ENCODE results near the gene SP9.

SP9 gene

DNA sequence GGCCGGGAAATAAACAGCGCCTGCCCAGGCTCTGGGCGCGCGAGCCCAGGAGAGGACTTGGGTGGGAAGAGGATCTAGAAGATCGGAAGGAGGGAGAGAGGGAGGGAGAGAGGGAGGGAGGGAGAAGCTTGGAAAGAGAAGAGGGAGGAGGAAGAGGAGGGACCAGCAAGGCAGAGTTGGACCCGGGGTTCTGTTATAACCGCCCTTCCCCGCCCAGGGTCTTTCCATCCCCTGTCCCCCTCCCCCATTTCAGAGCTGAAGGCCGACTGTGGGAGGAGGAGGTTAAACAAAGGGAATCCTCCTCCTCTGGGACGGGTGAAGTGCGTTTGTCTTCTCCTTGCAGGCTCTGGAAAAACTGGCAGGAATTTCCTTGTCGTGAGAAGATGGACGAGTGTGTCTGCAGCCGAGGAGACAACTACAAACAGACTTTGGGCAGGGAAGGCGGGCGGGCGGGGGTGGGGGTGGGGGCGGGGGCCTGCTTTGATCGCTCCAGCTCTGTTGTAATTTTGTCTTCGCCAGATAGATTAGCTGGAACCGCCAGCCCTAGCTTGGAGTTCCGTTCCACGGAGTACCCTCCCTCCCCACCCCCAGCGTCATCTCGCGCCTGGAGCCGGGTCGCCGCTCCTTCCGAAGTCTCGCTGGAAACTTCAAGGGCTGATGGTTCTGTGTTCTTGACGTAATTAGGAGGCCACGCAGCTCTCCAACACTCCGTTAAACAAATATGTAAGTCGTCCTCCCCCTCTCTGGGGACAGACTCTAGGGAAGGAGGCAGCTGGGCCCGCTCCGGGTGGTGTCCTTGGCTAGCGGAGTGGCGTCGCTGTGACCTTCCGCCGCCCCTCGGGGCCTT is 6.4 kb upstream of the SP9 start:
- no peak overlapping the region for H3K27ac Mint-ChIP-seq
- H3K4me3 Mint-ChIP-seq, result peak overlapping the region; percentile 51
- H3K4me1 Mint-ChIP-seq (ENCODE audit: low read depth), result peaks cover 54% of the 10 kb centered on the region

GRCh38 chr2:174328961-174329715 is 5.6 kb upstream of the SP9 start:
- Mint-ChIP-seq H3K36me3 (ENCODE audit: low read depth) (no peaks in the 10 kb centered on the region), H3K4me1 (ENCODE audit: low read depth) (peaks cover 62% of the 10 kb centered on the region)
- intact Hi-C loops (cut with micrococcal nuclease), result loop anchor here (5.0 kb wide), 1 partner anchor 82 kb away; the partner anchor contains the start of gene OLA1

More for the DNA sequence above, 6.4 kb upstream of the SP9 start:
- H3K27me3 Mint-ChIP-seq, result peaks cover 81% of the 10 kb centered on the region
- no peaks in the 10 kb centered on the region for H3K9me3 Mint-ChIP-seq
- H3K36me3 Mint-ChIP-seq (ENCODE audit: low read depth), result no peaks in the 10 kb centered on the region
- intact Hi-C loops (cut with micrococcal nuclease), result loop anchor here (5.0 kb wide), 1 partner anchor 81 kb away; the partner anchor contains the start of gene OLA1

DNA sequence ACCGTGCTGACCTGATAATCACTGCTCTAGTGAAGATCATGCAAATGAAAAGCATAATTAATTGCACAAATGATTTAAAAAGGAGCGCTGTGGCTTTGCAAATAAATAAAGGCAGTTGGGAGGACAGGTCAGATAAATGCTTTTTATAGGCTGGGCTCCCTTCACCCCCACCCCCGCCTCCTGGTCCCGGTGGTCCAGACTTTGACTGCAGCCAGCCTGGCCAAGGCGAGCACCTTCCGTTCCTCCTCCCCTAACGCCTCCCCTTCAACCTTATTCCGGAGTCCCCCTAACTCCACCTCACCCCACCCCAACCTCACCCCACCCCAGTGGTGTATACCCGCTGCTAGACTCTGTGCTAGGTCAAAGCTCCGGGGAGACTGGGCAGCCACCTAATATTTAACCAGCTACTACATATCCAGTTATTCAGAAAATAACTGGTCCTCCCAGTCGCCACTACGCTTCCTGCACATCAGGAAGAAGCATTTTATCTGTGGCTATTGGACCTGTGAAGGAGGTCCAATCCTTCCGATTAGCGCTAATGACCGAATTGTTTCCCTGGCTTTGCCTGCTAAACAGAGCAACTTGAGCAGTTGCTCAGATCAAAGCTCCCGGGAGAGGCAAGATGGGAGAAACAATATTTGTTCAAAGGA is 3.7 kb upstream of the SP9 start:
- intact Hi-C loops (cut with micrococcal nuclease), result loop anchor here (5.0 kb wide), 1 partner anchor 49 kb away; no protein-coding TSS in a partner anchor
- Mint-ChIP-seq H3K27ac (no peak overlapping the region), H3K27me3 (peaks cover 98% of the 10 kb centered on the region), H3K9me3 (no peaks in the 10 kb centered on the region), H3K4me1 (ENCODE audit: low read depth) (peaks cover 70% of the 10 kb centered on the region), H3K36me3 (ENCODE audit: low read depth) (no peaks in the 10 kb centered on the region), H3K4me3 (no peak overlapping the region)

More at GRCh38 chr2:174328961-174329715, 5.6 kb upstream of the SP9 start:
- Mint-ChIP-seq H3K27me3 (peaks cover 85% of the 10 kb centered on the region), H3K27ac (no peak overlapping the region), H3K4me3 (peak overlapping the region; percentile 51), H3K9me3 (no peaks in the 10 kb centered on the region)

GRCh38 chr2:174331595-174332216 is 3.0 kb upstream of the SP9 start:
- H3K36me3 Mint-ChIP-seq (ENCODE audit: low read depth), result no peaks in the 10 kb centered on the region
- intact Hi-C loops (cut with micrococcal nuclease), result loop anchor here (5.0 kb wide), 1 partner anchor 49 kb away; no protein-coding TSS in a partner anchor
- no peak overlapping the region for H3K4me3 Mint-ChIP-seq
- H3K4me1 Mint-ChIP-seq (ENCODE audit: low read depth), result peaks cover 64% of the 10 kb centered on the region
- H3K27me3 Mint-ChIP-seq, result peaks cover 98% of the 10 kb centered on the region
- H3K27ac Mint-ChIP-seq, result no peak overlapping the region
- H3K9me3 Mint-ChIP-seq, result no peaks in the 10 kb centered on the region

DNA sequence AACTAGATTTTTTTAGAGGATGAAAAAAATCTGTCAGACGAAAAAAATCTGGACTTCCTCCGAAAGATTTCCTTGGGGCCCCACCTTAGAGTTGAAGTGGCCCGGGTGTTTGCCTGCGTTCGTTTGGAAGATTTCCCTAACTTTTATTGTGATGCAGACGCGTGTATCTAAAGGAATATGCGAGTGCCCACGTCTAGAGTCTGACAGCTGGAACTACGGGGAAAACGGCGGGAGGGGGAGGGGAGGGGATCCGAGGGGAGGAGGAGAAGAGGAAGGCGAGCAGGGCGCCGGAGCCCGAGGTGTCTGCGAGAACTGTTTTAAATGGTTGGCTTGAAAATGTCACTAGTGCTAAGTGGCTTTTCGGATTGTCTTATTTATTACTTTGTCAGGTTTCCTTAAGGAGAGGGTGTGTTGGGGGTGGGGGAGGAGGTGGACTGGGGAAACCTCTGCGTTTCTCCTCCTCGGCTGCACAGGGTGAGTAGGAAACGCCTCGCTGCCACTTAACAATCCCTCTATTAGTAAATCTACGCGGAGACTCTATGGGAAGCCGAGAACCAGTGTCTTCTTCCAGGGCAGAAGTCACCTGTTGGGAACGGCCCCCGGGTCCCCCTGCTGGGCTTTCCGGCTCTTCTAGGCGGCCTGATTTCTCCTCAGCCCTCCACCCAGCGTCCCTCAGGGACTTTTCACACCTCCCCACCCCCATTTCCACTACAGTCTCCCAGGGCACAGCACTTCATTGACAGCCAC is 2.4 kb upstream of the SP9 start:
- Mint-ChIP-seq H3K9me3 (no peaks in the 10 kb centered on the region), H3K36me3 (ENCODE audit: low read depth) (no peaks in the 10 kb centered on the region), H3K4me3 (peak overlapping the region; percentile 44), H3K27me3 (peaks cover 96% of the 10 kb centered on the region), H3K4me1 (ENCODE audit: low read depth) (peaks cover 57% of the 10 kb centered on the region), H3K27ac (no peak overlapping the region)
- intact Hi-C loops (cut with micrococcal nuclease), result loop anchor here (5.0 kb wide), 1 partner anchor 50 kb away; no protein-coding TSS in a partner anchor

DNA sequence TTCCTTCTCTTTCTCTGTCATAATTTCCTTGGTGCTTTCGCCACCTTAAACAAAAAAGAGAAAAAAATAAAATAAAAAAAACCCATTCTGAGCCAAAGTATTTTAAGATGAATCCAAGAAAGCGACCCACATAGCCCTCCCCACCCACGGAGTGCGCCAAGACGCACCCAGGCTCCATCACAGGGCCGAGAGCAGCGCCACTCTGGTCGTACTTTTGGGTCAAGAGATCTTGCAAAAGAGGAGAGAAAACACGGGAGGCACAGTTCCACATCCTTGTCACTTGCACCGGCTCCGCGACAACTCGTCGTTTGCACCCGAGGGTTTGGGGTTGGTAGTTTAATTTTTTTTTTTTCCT is 1.8 kb upstream of the SP9 start:
- peaks cover 96% of the 10 kb centered on the region for H3K27me3 Mint-ChIP-seq
- intact Hi-C loops (cut with micrococcal nuclease), result loop anchor here (5.0 kb wide), 1 partner anchor 51 kb away; no protein-coding TSS in a partner anchor
- no peak overlapping the region for H3K27ac Mint-ChIP-seq
- no peaks in the 10 kb centered on the region for H3K36me3 Mint-ChIP-seq (ENCODE audit: low read depth)
- peak overlapping the region; percentile 60 for H3K4me3 Mint-ChIP-seq
- H3K9me3 Mint-ChIP-seq, result no peaks in the 10 kb centered on the region
- H3K4me1 Mint-ChIP-seq (ENCODE audit: low read depth), result peaks cover 57% of the 10 kb centered on the region

- H3K4me3 Mint-ChIP-seq, result peak overlapping the region; percentile 60
- no peaks in the 10 kb centered on the region for H3K36me3 Mint-ChIP-seq (ENCODE audit: low read depth)
- intact Hi-C loops (cut with micrococcal nuclease), result loop anchor here (5.0 kb wide), 1 partner anchor 51 kb away; no protein-coding TSS in a partner anchor
- H3K4me1 Mint-ChIP-seq (ENCODE audit: low read depth), result peaks cover 50% of the 10 kb centered on the region
- no peak overlapping the region for H3K27ac Mint-ChIP-seq
- H3K9me3 Mint-ChIP-seq, result no peaks in the 10 kb centered on the region
- peaks cover 94% of the 10 kb centered on the region for H3K27me3 Mint-ChIP-seq
Observed at GRCh38 chr2:174333372-174334277, 1.1 kb upstream of the SP9 start.

DNA sequence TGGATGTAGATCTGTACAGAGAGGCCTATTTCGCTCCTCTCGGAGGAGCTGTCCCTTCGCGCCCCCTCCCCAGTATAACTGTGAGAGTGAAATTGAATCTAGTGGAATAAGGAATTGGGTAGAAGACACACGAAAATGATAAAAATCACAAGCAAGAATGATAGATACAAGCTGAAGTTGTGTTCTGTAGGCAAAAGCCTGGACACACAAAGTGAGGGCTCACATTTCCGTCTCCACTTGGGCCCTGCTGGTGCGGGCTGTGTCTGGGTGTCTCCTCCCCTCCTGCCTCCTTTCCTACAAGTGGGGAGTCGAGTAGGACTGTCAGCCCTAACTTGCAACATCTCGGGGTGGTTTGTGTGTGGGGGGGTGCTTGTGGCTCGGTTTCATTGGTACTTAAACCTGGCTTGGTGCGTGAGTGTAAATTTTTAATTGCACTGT is 457 bp upstream of the SP9 start:
- no peak overlapping the region for H3K4me3 Mint-ChIP-seq
- intact Hi-C loops (cut with micrococcal nuclease), result loop anchor here (5.0 kb wide), 1 partner anchor 52 kb away; no protein-coding TSS in a partner anchor

GRCh38 chr2:174335254-174335987 is 667 bp downstream of the SP9 start:
- intact Hi-C loops (cut with micrococcal nuclease), result no loop called here
- Mint-ChIP-seq H3K4me3 (peak overlapping the region; percentile 65), H3K36me3 (ENCODE audit: low read depth) (no peaks in the 10 kb centered on the region), H3K9me3 (no peaks in the 10 kb centered on the region), H3K27me3 (peaks cover 92% of the 10 kb centered on the region), H3K27ac (no peak overlapping the region), H3K4me1 (ENCODE audit: low read depth) (peaks cover 50% of the 10 kb centered on the region)

More for the DNA sequence above, 457 bp upstream of the SP9 start:
- H3K36me3 Mint-ChIP-seq (ENCODE audit: low read depth), result no peaks in the 10 kb centered on the region
- H3K27me3 Mint-ChIP-seq, result peaks cover 94% of the 10 kb centered on the region
- no peak overlapping the region for H3K27ac Mint-ChIP-seq
- H3K4me1 Mint-ChIP-seq (ENCODE audit: low read depth), result peaks cover 45% of the 10 kb centered on the region
- no peaks in the 10 kb centered on the region for H3K9me3 Mint-ChIP-seq

GRCh38 chr2:174335988-174336500 is 1.3 kb downstream of the SP9 start:
- H3K9me3 Mint-ChIP-seq, result no peaks in the 10 kb centered on the region
- peaks cover 54% of the 10 kb centered on the region for H3K4me1 Mint-ChIP-seq (ENCODE audit: low read depth)
- no peaks in the 10 kb centered on the region for H3K36me3 Mint-ChIP-seq (ENCODE audit: low read depth)
- H3K27ac Mint-ChIP-seq, result no peak overlapping the region
- intact Hi-C loops (cut with micrococcal nuclease), result no loop called here
- peaks cover 90% of the 10 kb centered on the region for H3K27me3 Mint-ChIP-seq
- peak overlapping the region; percentile 78 for H3K4me3 Mint-ChIP-seq

DNA sequence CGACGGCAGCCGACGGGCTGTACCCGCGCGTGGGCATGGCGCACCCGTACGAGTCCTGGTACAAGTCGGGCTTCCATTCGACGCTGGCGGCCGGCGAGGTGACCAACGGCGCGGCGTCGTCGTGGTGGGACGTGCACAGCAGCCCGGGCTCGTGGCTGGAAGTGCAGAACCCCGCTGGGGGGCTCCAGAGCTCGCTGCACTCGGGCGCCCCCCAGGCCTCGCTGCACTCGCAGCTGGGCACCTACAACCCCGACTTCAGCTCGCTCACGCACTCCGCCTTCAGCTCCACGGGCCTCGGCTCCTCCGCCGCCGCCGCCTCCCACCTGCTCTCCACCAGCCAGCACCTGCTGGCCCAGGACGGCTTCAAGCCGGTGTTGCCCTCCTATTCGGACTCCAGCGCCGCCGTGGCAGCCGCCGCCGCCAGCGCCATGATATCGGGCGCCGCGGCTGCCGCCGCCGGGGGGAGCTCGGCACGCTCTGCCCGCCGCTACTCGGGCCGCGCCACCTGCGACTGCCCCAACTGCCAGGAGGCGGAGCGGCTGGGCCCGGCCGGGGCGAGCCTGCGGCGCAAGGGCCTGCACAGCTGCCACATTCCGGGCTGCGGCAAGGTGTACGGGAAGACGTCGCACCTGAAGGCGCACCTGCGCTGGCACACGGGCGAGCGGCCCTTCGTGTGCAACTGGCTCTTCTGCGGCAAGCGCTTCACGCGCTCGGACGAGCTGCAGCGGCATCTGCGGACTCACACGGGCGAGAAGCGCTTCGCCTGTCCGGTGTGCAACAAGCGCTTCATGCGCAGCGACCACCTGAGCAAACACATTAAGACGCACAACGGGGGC is 2.0 kb downstream of the SP9 start:
- Mint-ChIP-seq H3K4me3 (peak overlapping the region; percentile 78), H3K27ac (no peak overlapping the region)
- intact Hi-C loops (cut with micrococcal nuclease), result no loop called here

More for the DNA sequence above, 2.0 kb downstream of the SP9 start:
- Mint-ChIP-seq H3K27me3 (peaks cover 90% of the 10 kb centered on the region), H3K36me3 (ENCODE audit: low read depth) (no peaks in the 10 kb centered on the region), H3K4me1 (ENCODE audit: low read depth) (peaks cover 59% of the 10 kb centered on the region), H3K9me3 (no peaks in the 10 kb centered on the region)

Data from dendritic cell treated with granulocyte-macrophage colony-stimulating factor and Interleukin-4, amounts not matched to agents 40 ng/mL and 50 ng/mL, for 4 days (primary cell).